Astrocyte (in vitro differentiated cells and primary cell): ENCODE measurements around the gene DNAJC4.

ENCODE experiments used
- CTCF ChIP-seq: IDR thresholded peaks from 2 replicates; pipeline ENCODE4 v1.5.1; 2011; ENCODE audit warnings: low read depth, mild to moderate bottlenecking, inconsistent platforms, low read length, moderate library complexity; ENCODE audit not compliant: insufficient read depth
- EZH2 ChIP-seq: IDR thresholded peaks from 2 replicates; pipeline ENCODE4 v1.6.1; 2012; ENCODE audit warnings: mild to moderate bottlenecking, low read length, inconsistent platforms; ENCODE audit not compliant: insufficient read depth

- TF ChIP-seq CTCF (no peak), EZH2 (no peak)
Observed at GRCh38 chr11:64203421-64204079, 26.8 kb upstream of the DNAJC4 start.
